NCI-H128 (cell line): ENCODE measurements around the gene P2RY6.

Experiments
- DNase-seq: peaks from one replicate; lab custom pipeline; 2025; ENCODE audit not compliant: unreplicated experiment; lab: John Stamatoyannopoulos, UW

Gene P2RY6

DNA sequence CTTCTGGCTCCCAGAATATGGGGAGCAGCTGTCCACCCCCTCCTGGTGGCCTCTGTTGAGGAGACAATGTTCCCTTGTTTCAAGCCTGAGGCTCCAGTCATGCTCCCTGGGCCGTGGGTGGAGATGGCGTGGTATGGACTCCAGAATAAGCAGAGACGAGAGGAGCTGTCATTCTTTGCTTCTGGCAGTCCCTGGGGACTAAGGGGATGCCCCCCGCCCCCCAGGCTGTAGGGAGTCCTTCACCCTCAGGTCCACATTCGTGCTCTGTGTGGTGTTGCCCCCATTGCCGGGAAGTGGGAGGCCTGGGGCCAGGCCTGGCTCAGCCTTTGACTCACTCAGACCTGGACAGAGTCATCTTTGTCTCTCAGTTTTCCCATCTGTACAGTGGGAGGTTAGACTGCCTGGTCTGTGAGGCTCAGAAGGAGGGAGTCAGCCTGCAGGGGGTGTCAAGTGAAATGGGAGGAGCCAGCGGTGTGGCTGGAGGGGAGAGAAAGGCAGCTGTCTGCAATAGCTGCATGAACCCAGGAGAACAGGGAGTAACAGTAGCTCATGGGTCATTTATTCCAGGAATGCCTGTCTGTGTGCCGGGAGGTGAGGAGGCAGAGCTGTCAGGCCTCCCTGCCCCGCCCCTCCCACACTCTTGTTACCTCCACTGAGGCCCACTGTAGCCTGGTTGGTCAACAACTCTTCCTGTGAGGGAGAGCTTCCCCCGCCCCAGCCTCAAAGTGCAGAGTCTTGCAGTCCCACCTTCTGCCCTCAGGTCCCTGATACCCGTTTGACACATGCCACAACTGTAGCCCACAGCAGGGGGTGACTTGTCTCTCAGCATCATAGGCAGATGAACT, 42.2 kb downstream of the P2RY6 start:
- no peak for DNase-seq

DNA sequence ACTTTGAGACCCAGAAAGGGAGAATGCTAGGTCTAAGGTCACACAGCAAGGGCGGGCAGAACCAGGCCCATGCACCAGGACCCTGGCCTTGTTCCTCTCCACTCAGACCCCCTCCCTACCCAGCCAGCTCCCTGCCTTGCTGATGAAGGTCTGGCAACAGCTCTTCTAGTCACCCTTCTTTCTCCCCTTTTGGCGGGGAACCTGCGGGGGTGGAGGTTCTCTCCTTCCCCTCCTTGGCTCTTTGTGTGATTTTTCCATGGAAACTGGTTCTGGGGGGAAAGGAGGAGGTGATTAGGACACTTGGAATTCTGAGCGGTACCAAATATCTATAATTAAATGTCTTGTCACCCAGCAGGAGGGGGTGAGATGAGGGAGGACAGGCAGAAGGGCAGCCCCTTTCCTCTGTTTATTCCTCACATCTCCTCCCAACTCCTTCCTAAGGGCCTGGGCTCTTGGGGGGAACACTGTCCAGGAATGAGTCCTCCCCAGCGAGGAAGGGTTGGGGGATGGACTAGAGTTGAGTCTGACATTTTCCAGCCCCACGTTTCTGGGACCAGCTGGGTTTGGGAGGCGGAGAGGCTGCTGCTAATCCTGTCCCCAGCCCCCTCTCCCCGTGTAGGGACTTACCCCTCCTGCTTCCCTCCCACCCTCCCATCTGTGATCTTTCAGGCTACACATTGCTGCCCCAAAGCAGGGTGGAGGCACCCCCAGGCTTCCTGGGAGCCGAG, 43.3 kb downstream of the P2RY6 start:
- DNase-seq, result no peak

DNA sequence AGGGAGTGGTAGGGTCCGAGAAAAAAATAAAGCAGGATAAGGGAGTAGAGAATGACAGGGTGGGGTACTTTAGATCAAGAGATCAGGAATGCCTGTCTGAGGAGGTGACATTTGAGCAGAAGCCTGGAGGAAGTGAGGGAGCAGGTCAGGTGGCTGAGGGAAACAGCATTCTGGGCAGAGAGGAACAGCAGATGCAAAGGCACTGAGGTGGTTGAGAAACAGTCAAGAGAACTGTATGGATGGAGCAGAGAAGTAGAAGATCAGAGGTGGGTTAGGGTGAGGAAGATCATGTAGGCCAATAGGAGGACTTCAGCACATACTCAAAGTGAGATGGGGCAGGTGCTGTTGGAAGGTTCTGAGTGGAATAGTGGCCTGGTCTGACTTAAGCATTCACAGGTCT, 44.3 kb downstream of the P2RY6 start:
- no peak for DNase-seq

DNA sequence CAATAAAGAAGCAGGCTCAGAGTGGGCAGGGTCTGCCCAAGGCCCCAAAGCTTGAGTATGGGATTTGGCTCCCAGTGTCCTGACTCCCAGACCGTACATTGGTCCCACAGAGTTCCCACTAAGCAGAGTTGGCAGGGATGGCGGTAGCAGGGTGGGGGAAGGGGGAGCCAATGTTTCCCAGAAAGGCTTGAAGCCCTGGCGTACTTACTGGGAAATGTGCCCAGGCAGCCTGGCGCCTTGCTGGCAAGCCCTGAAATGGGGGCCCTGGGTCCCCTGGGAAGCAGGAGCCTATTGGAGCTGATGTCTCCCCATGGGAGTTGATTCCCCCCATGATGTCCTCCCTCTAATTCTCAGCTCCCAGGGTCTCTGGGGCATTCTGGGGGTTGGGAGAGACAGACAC, 45.2 kb downstream of the P2RY6 start:
- no peak for DNase-seq

DNA sequence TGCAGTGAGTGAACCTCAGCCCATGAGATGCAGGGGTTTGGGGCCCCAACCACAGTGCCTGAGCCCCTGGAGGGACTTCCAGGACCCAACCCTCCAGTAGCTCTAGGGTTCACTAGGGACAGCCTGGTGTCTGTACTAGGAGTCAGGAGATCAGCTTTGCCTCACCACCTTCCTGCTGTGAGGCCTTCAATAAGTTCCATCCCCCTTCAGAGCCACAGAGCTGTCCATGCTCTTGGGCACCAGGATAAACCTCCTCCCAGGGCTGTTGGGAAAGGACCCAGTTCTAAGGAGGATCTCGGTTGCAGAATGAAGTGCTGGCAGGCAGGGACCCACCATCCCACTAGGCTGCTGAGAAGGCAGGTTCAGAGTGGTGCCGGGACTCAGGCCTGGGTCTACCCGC, 45.7 kb downstream of the P2RY6 start:
- DNase-seq, result no peak

DNA sequence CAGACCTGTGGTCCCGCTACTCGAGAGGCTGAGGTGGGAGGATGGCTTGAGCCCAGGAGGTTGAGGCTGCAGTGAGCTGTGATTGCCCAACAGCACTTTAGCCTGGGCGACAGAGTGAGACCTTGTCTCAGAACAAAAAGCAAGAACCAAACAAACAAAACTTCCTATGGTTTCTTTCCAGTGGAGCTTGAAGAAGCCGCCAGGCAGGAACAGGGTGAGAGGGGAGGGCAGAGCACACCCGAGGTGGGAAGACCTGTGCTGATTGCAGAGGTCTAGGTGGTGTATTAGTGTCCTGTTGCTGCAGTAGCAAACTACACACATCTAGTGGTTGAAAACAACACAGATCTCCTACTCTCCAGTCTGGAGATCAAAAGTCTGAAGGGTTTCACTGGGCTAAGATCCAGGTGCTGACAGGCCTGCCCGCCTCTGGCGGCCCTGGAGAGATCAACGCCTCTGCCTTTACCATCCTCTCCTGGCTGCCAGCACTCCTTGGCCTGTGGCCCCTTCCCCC, 46.4 kb downstream of the P2RY6 start:
- no peak for DNase-seq

DNA sequence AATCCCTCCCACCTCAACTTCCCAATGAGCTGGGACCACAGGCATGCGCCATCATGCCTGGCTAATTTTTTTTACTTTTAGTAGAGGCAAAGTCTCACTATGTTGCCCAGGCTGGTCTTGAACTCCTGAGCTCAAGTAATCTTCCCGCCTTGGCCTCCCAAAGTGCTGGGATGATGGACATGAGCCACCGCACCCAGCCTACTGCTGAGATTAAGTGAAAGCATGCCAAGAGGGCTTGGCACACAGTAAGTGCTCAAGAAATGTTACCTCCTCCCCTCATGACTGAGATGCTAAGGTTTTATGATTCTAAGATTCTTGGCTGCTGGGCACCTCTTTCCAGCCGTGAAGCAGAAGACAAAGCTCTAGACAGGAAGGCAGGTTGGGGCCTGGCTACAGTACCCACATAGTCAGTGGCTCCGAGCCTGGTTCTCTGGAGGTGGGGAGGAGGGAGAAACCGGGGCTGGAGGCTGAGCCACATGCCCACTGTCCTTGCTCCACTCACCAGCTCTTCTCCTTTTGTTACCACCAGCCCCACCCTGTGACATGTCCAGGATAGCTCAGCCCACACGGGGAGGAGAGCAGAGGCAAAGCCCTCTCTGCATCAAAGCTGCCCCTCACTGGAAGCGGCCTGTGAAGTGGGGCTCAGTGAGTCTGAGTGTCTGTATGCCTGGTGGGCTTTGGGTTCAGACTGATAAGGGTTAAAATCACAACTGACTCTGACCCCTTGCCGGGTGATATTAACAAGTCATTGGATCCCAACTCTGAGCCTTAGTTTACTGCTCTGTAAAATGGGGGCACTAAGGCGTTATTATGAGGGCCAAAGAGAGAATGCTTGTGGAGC, 48.8 kb downstream of the P2RY6 start:
- DNase-seq, result no peak

DNA sequence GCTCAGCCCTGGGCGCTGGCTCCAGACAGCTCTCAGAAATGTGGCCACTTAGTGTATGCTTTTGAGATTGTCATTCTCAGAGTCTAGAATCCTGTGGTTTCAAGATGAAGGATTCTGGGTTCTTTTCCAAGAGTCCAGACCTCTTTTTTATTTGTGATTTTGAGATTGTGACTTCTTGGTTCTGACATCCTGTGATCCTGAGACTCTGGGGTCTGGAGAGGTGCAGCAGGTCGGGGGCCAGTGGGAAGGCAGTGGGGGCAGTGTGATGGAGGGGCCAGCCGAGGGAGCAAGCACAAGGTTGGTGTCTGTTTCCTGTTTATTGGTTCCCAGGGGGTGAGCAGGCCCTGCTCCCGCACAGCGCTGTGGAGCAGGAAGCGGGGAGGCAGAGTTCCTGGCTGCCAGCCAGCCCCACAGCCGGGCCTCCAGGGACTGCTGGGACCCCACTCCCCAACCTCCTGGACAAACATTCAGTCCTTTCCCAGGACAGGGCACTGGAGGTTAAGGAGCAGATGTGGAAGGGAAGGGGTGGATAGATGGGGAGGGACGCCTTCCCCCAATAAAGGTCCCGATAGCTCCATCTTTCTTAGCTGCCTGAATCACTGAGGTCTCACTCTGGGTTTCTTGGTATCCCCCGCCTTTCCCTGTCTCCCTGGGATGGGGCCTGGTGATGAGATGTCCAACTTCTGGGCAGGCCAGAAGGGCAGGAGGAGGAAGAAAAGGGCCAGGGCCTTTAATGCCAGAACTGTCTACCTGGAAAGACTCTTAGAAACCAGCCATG, 49.7 kb downstream of the P2RY6 start:
- DNase-seq, result peak; percentile 18

DNA sequence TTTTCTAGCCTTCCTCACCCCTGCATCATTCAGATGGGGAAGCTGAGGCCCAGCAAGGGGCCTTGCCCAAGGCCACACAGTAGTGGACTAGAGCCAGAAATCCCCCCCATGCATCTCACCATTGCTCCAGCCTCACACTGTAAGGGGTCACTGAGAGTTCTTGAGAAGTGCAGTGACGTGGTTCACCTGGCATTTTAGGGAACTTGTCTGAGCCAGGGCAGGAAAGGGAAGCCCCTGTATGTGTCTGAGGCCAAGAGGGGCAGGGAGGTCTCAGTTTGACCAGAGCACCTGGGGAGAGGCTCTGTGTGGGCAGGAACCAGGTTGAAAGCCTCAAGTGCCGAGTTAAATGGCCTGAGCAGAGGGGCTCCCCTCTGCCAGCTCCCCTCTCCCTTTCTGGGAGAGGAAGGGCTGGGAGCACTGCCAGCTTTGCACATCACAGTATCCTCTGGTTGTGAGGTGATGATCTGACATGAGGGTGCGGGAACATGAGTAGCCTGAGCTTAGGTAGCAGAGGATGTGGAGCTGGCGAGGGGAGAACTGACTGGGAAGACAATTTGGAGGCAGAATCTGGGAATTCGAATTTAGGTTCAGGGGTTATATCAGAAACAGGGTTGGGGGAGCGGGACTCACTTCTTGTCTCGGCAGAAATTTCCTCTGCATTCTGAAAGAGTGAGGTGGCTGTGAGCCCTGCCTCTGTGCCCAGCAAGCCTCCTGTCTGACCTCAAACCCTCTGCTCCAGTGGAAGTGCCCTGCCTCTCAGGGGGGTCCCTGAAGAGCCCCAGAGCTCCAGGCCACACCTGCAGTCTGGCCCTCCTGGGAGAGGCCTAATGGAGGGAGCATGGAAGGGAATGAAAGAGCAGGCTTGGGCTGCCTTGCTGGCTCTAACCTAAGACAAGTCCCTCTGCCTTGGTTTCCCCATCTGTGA, 50.5 kb downstream of the P2RY6 start:
- no peak for DNase-seq

DNA sequence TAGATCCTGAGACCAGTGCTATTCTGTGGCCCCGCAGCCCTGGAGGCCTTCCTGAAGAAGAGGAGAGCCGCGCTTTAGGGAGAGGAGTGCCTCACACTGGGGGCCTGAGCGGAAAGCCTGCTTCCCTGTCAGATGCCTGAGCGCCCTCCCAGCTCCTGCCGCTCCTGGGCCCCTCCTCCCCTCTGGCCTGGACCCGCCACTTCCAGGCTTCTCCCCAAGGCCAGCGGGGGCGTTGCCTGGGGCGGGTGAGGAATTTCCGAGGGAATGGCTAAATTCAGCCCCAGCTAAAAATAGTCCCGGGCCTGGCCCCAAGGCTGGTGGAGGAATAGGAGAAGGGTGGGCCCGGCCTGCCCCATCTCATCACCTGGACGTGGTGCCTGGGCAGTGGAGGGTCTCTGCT, 51.3 kb downstream of the P2RY6 start:
- no peak for DNase-seq

DNA sequence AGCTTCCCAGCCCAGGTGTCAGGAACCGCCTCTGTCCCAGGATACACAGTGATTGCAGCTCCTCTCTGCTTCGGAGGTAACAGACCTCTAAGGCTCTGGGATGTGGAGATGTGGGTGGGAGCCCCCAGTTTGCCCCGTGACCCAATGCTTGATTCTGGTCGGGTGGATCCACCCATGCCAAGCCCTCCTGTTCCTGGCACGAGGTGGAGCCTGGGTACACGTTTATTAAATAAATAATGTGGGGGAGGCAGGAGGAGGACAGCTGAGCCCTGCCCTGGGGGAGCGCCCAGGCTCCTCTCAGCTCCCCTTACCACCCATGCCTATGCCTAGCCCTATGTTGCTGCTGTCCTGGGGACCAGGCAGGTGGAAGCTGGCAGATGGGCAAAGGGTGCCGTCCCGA, 52.0 kb downstream of the P2RY6 start:
- no peak for DNase-seq

DNA sequence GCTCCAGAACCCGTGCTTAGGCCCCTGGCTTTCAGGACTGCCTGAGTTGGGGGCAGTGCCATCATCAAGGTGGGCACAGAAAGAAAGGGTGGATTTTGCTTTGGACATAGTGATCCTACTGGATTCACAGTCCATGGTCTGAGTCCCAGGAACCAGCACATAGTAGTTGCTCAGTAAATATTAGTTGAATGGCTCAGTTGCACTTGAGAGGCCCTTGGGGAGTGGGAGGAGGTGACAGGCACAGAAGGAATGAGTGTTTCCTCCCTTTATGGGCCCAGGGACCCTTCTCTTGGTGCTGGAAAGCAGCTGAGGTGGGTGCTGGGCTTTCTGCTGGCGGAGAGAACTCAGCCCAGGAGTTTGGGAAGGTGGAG, 52.5 kb downstream of the P2RY6 start:
- DNase-seq, result no peak

DNA sequence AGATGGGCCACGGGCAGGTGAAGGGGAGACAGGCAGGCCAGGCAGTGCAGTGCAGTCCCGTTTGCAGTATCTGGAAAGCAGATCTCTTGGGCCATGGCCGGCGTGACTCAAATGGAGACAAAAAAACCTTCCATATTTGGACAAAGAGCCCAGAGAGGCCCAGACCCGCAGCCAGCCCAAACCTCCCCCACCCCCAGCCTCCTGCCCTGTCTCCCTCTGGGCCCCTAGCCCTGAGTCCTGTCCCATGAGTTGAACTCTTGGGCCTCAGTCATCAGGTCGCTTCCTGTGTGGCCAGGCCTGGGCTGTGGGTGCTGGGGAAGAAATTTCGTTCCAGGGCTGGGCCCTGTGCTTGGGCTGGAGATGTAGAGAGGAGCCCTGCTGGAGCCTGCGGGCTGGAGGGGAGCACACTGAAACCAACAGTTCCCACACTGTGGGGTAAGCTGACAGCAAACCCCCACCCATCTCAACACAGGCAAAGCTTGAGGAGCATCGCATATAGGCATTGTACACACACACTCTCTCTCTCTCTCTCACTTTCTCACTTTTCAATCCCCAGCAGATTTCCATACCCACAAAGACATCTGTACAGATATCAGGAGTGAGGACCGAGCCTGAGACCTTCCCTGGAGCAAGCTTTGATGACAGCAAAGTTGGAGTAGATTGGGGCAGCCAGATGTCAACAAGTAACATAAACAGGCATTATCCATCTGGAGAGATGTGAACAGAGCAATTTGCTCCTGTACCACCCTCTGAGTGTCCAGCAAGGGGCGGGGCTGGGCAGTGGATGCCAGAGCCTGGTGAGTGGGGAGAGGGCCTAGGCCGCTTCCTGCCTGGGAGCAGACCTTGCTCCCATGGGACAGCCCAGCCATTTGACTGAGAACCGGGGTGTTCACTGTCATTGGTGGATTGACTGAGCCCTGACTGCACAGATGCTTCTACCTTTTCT, 53.2 kb downstream of the P2RY6 start:
- no peak for DNase-seq

DNA sequence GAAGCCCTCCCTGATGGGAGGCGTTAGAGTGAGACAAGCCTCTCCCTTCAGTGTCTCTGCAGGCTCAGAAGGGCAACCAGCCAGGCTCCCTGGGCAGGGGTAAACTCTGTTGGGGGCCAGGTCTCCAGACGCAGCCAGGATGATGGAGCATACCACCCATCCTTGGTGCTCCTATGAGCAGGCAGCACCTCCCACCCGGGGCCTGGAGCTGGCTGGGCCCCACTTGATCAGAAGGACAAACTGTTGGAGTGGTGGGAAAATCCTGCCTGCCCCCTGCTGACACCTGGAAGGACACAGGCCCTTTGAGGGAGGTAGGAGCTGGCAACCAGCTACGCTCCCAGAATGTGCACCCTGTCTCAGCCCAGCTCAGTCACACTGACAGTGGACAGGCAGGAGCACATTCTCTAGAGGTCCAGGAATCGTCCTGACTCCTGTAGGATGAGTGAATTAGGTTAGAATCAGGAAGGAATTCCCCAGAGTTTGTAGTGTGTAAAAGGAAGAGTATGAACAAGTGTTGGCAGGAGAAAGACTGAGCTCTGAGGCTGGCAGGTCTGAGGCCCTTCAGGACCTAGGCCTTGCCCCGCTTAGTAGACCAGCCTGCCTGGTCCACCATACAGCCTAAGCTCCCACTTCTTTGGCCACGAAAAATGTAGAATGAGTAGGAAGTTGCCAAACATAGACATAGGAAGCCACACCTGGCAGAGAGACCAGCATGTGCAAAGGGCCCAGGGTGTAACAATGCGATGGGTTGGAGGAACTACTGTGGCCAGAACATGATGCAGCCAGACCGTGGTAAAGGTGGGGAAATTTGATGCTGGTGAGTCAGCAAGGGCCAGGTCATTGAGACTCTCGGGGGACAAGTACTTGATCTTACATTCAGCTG, 55.0 kb downstream of the P2RY6 start:
- no peak for DNase-seq

DNA sequence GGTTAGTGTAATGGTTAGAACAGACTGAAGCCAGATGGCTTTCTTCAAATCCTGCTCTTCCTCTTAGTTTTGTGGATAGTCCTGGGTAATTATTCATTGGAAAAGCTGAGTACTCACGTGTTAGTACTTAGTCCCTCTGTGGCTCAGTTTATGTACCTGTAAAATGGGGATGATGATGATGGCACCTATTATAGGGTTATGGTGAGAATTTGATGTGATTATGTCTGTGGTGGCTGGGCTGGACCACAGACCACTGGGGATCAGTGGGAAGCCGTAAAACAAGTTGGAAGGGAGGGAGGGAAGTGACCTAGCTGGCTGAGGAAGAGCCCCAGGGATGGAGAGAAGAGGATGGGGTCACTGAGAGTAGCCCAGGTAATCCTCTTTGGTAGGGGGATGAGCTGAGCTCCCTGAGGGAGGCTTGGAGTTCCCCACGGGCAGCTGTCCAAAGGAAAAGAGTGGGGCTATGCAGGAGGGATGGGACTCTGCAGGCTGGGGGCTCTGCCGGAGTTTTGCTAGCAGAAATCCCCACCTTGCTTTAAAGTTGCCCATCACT, 55.8 kb downstream of the P2RY6 start:
- no peak for DNase-seq

DNA sequence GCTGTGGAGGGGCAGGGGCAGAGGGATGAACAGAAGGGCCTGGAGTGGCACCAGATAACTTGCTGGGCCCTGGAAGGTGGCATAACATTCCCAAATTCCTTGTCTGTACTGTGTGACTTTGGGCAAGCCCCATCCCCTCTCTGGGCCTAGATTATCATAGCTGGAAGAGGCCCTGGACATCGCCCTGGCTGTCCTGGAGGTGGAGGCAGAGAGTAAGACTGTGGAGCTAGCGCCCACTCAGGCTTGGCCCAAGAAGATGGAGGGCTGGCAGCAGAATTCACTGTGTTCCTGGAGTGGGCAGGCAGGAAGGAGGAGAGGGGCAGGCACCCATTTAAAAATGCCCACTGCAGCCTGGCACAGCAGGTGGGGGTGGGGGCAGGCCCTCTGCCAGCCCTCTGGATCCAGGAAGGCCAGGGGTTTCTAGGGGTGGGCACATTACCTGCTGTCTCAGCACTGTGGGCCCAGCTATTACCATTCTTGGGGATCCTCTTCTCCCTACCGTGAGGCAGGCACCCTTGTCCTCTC, 58.5 kb downstream of the P2RY6 start:
- no peak for DNase-seq
